Measurements from ENCODE around the gene TBX21.

DNA sequence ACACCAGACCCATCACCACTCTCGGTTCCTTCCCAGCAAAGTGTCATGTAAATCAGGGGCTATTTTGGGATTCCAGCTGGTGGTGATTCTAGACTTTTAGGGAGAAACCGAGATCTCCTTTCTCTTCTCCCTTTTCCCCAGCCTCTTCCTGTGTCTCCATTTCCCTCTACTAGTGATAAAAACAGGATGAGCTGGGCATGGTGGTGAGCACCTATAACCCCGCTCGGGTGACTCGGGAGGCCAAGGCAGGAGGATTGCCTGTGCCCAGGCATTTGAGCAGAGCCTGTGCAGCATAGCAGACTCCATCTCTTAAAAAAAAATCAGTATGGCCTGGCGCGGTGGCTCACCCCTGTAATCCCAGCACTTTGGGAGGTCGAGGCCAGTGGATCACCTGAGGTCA, 6.1 kb downstream of the TBX21 start:
- TF ChIP-seq POLR2A (IDR thresholded peaks at IDR 0.05; ENCODE audit: low read depth, low read length) (no peak), RCOR1 (IDR thresholded peaks at IDR 0.05; ENCODE audit: insufficient replicate concordance, low read length) (no peak), CTCF (conservative IDR thresholded peaks at IDR 0.05; ENCODE audit: low read depth, low read length) (no peak), MAFK (IDR thresholded peaks at IDR 0.05; ENCODE audit: low read depth, low read length) (no peak), RAD21 (IDR thresholded peaks at IDR 0.05; ENCODE audit: low read length) (no peak), MXI1 (IDR thresholded peaks at IDR 0.05; ENCODE audit: borderline replicate concordance, low read depth, low read length) (no peak), CEBPB (IDR thresholded peaks at IDR 0.05; ENCODE audit: low read depth, low read length) (no peak), SMC3 (IDR thresholded peaks at IDR 0.05; ENCODE audit: low read depth, low read length) (no peak), CHD1 (IDR thresholded peaks at IDR 0.05; ENCODE audit: low read depth, low read length) (no peak), FOS (IDR thresholded peaks at IDR 0.05; ENCODE audit: low read depth, low read length) (no peak), BHLHE40 (IDR thresholded peaks at IDR 0.05; ENCODE audit: low read depth, low read length) (no peak), RFX5 (IDR thresholded peaks at IDR 0.05; ENCODE audit: low read depth, low read length) (no peak)
- TF ChIP-seq, protein P1, sequence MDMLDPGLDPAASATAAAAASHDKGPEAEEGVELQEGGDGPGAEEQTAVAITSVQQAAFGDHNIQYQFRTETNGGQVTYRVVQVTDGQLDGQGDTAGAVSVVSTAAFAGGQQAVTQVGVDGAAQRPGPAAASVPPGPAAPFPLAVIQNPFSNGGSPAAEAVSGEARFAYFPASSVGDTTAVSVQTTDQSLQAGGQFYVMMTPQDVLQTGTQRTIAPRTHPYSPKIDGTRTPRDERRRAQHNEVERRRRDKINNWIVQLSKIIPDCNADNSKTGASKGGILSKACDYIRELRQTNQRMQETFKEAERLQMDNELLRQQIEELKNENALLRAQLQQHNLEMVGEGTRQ (IDR thresholded peaks at IDR 0.05; ENCODE audit: low read depth, low read length) = no peak

Measured in IMR-90 (cell line).